AG10803 (cell line): Measurements from ENCODE around the gene SNCAIP.
A peak's percentile ranks its signal among the peaks of the same experiment; 100 is the strongest.

Experiments used
- DNase-seq: peaks from one replicate; pipeline ENCODE4 v3.0.0; 2010; ENCODE audit warnings: low read depth
- H3K4me3 ChIP-seq: 2 replicates; pipeline ENCODE4 v1.5.1; 2011; ENCODE audit warnings: mild to moderate bottlenecking, low read length, control low read depth
- TF ChIP-seq, protein P1 (sequence below): conservative IDR thresholded peaks from 2 replicates; pipeline ENCODE4 v1.5.1; 2011; ENCODE audit warnings: mild to moderate bottlenecking, low read length, control low read depth, inconsistent platforms

SNCAIP gene

DNA sequence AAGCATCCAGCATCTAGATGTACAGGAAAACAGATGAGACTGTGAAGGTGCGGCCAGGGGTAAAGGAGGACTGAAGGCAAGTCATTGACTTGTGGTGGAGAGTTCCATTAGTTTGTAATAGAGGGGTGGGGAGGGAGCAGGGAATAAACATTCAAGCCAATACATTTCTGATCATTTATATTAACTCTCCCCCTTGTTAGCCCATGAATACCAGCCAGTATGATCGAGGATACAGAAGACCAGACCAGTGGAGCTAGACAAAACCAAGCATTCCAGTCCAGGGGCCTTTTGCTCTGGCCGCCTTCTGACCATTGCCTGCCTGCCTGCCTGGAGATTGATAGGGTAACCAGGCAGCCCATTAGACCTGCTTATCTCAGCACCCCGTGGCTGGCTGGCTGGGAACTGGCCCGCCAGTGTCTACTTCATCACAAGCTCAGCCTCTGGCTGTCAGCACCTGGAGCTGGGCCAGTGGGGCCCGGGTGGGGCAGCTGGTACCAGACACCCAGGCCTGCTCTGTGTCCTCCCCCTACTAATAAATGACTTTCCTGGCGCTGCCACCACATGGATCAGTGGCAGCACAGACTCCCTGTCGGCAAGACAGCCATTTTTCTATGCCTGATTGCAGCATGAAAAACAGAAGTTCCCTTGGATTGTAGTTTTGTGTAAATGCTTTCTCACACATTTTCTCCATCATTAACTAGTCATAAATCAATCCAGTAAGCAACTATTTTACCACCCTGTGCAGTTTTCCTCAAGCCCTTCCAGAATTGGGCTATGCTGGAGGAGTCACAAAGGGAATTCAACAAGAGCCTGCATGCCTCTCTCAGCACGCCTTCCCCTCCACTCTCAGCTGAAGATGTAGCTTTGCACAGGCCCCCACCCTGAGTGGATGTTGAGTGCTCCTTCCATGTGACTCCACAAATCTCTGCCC, 181.3 kb downstream of the SNCAIP start:
- TF ChIP-seq, protein P1, sequence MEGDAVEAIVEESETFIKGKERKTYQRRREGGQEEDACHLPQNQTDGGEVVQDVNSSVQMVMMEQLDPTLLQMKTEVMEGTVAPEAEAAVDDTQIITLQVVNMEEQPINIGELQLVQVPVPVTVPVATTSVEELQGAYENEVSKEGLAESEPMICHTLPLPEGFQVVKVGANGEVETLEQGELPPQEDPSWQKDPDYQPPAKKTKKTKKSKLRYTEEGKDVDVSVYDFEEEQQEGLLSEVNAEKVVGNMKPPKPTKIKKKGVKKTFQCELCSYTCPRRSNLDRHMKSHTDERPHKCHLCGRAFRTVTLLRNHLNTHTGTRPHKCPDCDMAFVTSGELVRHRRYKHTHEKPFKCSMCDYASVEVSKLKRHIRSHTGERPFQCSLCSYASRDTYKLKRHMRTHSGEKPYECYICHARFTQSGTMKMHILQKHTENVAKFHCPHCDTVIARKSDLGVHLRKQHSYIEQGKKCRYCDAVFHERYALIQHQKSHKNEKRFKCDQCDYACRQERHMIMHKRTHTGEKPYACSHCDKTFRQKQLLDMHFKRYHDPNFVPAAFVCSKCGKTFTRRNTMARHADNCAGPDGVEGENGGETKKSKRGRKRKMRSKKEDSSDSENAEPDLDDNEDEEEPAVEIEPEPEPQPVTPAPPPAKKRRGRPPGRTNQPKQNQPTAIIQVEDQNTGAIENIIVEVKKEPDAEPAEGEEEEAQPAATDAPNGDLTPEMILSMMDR = no peak
- H3K4me3 ChIP-seq = no peak overlapping the region
- DNase-seq = no peak

DNA sequence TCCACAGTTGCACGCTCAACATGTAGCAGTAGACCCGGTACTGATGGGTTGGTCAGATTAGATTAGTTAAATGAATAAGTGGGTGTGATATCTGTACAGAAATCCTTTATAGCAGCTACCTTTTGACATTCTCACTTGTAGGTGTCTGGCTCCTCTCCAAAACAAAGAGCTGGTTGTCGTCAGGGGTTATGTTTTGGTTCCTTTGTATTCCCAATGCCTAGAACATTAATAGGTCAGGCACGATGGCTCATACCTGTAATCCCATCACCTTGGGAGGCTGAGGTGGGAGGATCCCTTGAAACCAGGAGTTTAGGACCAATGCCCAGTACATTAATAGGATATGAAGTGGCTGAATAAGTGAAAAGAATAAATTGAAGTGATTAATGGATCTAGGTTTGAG, 182.1 kb downstream of the SNCAIP start:
- H3K4me3 ChIP-seq = no peak overlapping the region
- DNase-seq = no peak
- TF ChIP-seq, protein P1 = no peak

DNA sequence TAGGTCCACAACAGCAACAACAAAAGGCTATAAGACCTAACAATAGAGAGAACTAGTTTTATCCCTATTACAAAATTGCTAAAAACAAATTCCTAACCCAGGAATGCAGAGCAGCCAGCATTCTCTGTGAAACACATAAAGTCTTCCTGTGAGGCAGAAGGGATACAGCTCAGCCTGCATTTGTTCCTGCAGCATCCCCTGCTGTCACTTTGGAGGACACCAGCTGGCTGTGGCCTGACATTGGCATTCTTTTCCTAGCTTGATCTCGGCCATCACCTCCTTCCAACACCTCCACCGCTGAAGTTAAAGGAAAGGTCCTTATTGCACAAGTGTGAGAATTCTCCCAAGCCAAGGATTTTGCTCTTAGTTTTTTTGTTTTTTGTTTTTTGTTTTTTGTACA, 186.1 kb downstream of the SNCAIP start:
- TF ChIP-seq, protein P1 = peak; percentile 46
- peak; percentile 42 for DNase-seq
- H3K4me3 ChIP-seq = no peak overlapping the region

DNA sequence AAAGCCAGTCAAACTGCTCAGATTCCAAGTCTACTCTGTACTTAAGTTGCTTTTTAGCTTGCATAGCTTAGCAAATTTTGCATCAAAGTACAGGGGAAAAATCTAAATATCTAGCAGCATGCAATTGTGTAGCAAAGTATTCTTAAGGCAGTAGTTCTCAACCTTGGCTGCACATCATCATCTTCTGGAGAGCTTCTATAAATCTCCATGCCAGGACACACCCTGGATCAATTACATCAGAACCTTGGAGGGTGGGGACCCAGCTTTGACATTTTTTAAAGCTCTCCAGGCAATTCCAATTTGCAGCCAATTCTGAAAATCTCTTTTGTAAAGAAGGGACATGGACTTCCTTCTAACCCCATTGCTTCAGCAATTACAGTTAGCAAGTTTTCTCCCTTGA, 187.5 kb downstream of the SNCAIP start:
- TF ChIP-seq, protein P1 = no peak
- DNase-seq = no peak
- H3K4me3 ChIP-seq = no peak overlapping the region

DNA sequence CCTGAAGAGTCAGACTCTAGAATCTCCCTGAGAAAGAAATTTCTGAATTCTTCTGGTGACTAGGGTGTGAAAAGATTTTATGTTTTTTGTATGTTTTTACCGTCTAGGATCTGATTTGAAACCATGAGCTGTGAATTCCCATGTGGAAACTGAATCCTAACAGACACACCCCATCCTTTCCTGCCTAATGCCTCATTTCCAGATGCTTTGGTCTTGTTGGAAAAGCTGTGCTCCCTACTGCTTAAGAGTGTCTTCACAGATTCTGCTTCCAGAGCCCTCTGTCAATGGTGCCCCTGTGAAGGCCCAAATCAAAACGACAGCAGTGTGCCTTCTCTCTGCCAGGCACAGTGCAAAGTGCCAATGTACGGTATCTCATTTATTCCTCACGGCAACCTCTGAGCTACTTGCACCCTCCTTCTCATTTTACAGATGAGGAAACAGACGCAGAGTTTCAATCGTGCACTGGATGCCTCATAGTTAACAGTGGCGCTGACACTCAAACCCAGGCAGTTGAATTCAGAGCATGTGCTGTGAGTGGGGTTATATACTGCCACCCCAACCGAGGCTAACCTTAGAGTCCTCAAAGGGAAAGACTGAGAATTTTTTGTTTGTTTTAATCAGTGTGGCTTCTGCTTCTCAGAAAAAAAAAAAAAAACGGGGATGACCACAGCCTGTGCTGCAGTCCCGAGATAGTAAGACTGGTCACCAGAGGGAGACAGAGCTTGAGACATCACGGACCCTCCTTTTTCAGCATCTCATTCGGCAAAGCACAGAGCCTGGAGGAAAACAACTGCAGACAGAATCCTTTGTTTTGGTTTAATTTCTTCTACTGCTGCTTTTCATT, 188.4 kb downstream of the SNCAIP start:
- TF ChIP-seq, protein P1 = peak; percentile 75
- H3K4me3 ChIP-seq = no peak overlapping the region; the same call in none of the 2 replicates
- peak; percentile 60 for DNase-seq

DNA sequence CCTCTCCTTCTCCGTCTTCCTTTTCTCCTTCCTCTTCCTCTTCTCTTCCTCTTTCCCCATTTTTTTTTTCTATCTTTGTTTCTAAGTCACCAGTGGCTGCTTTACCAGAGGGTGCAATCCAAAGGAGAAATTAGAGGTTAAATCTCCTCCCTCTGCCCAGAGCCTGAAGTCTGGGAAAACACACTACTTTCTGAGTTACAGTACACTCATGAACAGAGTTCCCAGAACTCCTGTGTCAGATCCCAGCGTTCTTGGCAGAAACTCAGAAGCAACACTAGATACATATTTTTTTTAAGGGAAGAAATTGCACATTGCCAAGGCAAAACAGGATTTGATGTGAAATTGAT, 189.0 kb downstream of the SNCAIP start:
- TF ChIP-seq, protein P1 = no peak

DNA sequence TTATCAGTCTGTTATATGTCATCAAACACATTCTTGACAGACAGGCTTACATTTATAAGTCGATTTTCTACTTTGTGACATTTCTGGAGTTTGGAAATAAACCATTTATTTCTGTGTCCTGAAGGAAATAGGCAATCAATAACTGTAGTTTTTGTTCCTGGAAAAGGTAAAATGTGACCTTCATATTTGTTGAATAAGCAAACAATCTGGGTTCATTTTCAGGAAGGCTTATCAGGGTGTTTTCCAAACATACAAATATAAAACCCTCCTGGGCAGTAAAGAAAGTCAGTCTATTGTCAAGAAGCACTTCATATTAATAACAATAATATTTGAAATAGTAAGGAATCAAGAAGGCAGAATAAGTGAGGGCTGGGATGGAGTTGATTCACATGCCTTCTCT, 195.0 kb downstream of the SNCAIP start:
- TF ChIP-seq, protein P1 = no peak
- H3K4me3 ChIP-seq = no peak overlapping the region
- DNase-seq = no peak

More for the DNA sequence above, 189.0 kb downstream of the SNCAIP start:
- no peak overlapping the region; the same call in 1 of the 2 replicates for H3K4me3 ChIP-seq
- DNase-seq = no peak
